IPS-11a (cell line): ENCODE measurements around the gene SLC22A23.

Experiments used
- H3K4me3 ChIP-seq: one replicate; pipeline ENCODE4 v1.5.1; 2013; ENCODE audit warnings: low read depth, low read length, control low read depth

Gene SLC22A23

GRCh38 chr6:3231247-3232016, 225.4 kb downstream of the SLC22A23 start:
- H3K4me3 ChIP-seq, result peak overlapping the region; percentile 78

GRCh38 chr6:3230900-3231246, 226.0 kb downstream of the SLC22A23 start:
- peak overlapping the region; percentile 78 for H3K4me3 ChIP-seq

GRCh38 chr6:3230256-3230882, 226.5 kb downstream of the SLC22A23 start:
- peak overlapping the region; percentile 78 for H3K4me3 ChIP-seq

- peak overlapping the region; percentile 40 for H3K4me3 ChIP-seq
Observed at GRCh38 chr6:3229566-3230178, 227.2 kb downstream of the SLC22A23 start.

- peak overlapping the region; percentile 40 for H3K4me3 ChIP-seq
Observed at GRCh38 chr6:3228771-3229565, 227.9 kb downstream of the SLC22A23 start.

- peak overlapping the region; percentile 90 for H3K4me3 ChIP-seq
Observed at GRCh38 chr6:3228046-3228671, 228.7 kb downstream of the SLC22A23 start.

GRCh38 chr6:3227363-3228045, 229.3 kb downstream of the SLC22A23 start, which contains the start of gene TUBB2B:
TSS of gene TUBB2B (minus strand) at chr6:3227653. CDS start at chr6:3227543, 110 bp downstream.
- peak within 1 kb of the TSS; percentile 90 for H3K4me3 ChIP-seq

- peak overlapping the region; percentile 90 for H3K4me3 ChIP-seq
Observed at GRCh38 chr6:3226481-3227362, 230.1 kb downstream of the SLC22A23 start.

GRCh38 chr6:3226042-3226441, 230.8 kb downstream of the SLC22A23 start:
- peak overlapping the region; percentile 90 for H3K4me3 ChIP-seq

- no peak overlapping the region for H3K4me3 ChIP-seq
Observed at GRCh38 chr6:3222506-3223038, 234.3 kb downstream of the SLC22A23 start.

GRCh38 chr6:3221578-3221977, 235.3 kb downstream of the SLC22A23 start:
- H3K4me3 ChIP-seq, result no peak overlapping the region

- no peak overlapping the region for H3K4me3 ChIP-seq
Observed at GRCh38 chr6:3220366-3220765, 236.5 kb downstream of the SLC22A23 start.
